PC-9 (cell line): ENCODE data around the gene CYSRT1. TPM values are rescaled to one million over a fixed set of nuclear protein-coding genes. Genes with fewer than 3 reads are reported as not detected.

Experiments
- BruUV-seq: library from RNA; stranded (reverse); fragments of 400-500 nt; replicated peaks from 2 replicates; lab custom pipeline; 2021; lab: Mats Ljungman, UMichigan
- CTCF ChIA-PET: fragments of 300-600 bp; sonication (Branson Sonifier 250); formaldehyde crosslinking; loops from one replicate; lab custom pipeline; 2022; ENCODE audit warnings: antibody characterized with exemption; lab: Charles Lee
- POLR2A ChIA-PET: fragments of 300-600 bp; sonication (Branson Sonifier 250); formaldehyde crosslinking; loops from one replicate; lab custom pipeline; 2022; ENCODE audit warnings: antibody characterized with exemption; ENCODE audit not compliant: unreplicated experiment; lab: Charles Lee
- DNase-seq, 2 experiments: peaks; one replicate each; pipeline versions ENCODE4 v3.0.0 to v3.0.0-alpha.2; 2015 to 2022; ENCODE audit warnings: mixed read lengths in 1 of 2
- H2AFZ ChIP-seq: fragments of 200-600 bp; sonication (generic); 2 replicates; pipeline ENCODE4 v1.8.1; 2017; ENCODE audit warnings: antibody characterized with exemption
- H3F3A ChIP-seq: fragments of 200-600 bp; sonication (generic); 2 replicates; pipeline ENCODE4 v1.8.1; 2017; ENCODE audit warnings: antibody characterized with exemption, mild to moderate bottlenecking, low read depth; ENCODE audit not compliant: insufficient read depth
- H3K27ac ChIP-seq: fragments of 200-600 bp; sonication (generic); 2 replicates; pipeline ENCODE4 v1.6.1; 2016; ENCODE audit warnings: mixed run types
- H3K27me3 ChIP-seq: fragments of 200-600 bp; sonication (generic); 2 replicates; pipeline ENCODE4 v1.6.1; 2016; ENCODE audit warnings: low read depth, mixed run types; ENCODE audit not compliant: insufficient read depth
- H3K36me3 ChIP-seq: fragments of 200-600 bp; sonication (generic); 2 replicates; pipeline ENCODE4 v1.6.1; 2016; ENCODE audit warnings: low read depth, mixed run types
- H3K4me1 ChIP-seq: fragments of 200-600 bp; sonication (generic); replicated peaks from 2 replicates; pipeline ENCODE4 v1.6.1; 2016; ENCODE audit warnings: mixed run types; ENCODE audit not compliant: insufficient read depth
- H3K4me2 ChIP-seq: fragments of 200-600 bp; sonication (generic); 2 replicates; pipeline ENCODE4 v1.6.1; 2017; ENCODE audit warnings: mixed run types
- H3K4me3 ChIP-seq: fragments of 200-600 bp; sonication (generic); 2 replicates; pipeline ENCODE4 v1.6.1; 2016; ENCODE audit warnings: mixed run types
- H3K79me2 ChIP-seq: fragments of 200-600 bp; sonication (generic); 2 replicates; pipeline ENCODE4 v1.6.1; 2017; ENCODE audit warnings: low read depth, mixed run types
- H3K9me2 ChIP-seq: fragments of 200-600 bp; sonication (generic); 2 replicates; pipeline ENCODE4 v1.8.1; 2017; ENCODE audit warnings: mild to moderate bottlenecking; ENCODE audit not compliant: insufficient read depth
- H3K9me3 ChIP-seq: fragments of 200-600 bp; sonication (generic); 2 replicates; pipeline ENCODE4 v1.8.1; 2016; ENCODE audit warnings: low read depth; ENCODE audit not compliant: insufficient read depth
- H4K20me1 ChIP-seq: fragments of 200-600 bp; sonication (generic); 2 replicates; pipeline ENCODE4 v1.8.1; 2017; ENCODE audit not compliant: insufficient read depth
- CTCF ChIP-seq: fragments of 200-600 bp; sonication (generic); conservative IDR thresholded peaks from 2 replicates; pipeline ENCODE4 v1.6.1; 2017; ENCODE audit warnings: mixed run types, antibody characterized with exemption, mild to moderate bottlenecking, moderate library complexity
- EZH2 ChIP-seq: fragments of 200-600 bp; sonication (generic); IDR thresholded peaks from 2 replicates; pipeline ENCODE4 v1.8.0; 2017; ENCODE audit warnings: antibody characterized with exemption, low read depth
- intact Hi-C: fragments of 100-400 bp; cut with micrococcal nuclease; formaldehyde crosslinking; loops from one replicate; pipeline ENCODE4 v1.10.0; 2022; ENCODE audit not compliant: unreplicated experiment
- total RNA-seq: library from RNA; stranded (reverse); gene quantifications from 2 replicates; pipeline ENCODE4 v1.2.3, GENCODE V29; 2021

CYSRT1 gene
- total RNA-seq, 1 experiment from 2014 or later = 15.2 TPM

DNA sequence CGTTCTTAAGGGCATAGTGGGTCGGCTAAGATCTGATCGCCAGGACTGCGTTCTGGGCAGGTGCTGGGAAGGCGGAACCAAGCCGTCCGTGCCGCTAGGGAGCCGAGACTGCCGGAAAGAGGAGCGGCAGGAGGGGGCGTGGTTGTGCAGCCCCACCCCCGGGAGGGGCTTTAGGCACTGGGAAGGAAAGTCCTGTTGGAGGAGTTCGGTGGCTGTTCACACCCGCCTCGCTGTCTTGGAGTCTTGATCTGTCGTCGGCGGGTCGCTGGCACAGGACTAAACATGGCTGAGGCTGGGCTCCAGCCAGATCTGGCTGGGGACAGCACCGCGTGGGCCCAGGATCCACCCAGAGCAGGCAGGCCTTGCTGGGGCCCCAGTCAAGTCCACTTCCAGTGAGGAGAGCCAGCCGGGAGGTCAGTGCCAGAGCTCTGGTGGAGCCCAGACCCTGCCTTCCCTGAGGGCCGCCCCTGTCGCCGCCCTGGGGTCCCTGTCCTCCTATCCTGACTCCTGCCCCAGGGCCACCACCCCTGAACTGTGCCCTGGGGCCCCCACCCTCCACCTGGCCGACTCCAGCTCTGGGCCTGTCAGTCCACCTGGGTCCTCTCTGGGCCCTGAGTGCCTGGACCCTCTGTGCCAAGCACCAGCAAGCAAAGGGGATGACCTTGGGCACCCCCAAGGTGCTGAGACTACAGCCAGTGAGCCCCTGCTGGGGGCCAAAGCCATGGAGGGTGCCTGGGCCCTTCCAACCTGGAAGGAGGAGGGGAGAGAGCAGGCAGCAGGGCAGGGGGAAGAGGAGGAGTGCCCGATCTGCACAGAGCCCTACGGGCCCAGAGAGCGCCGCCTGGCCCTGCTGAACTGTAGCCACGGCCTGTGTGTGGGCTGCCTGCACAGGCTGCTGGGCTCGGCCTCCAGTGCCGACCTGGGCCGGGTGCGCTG, 7.4 kb upstream of the CYSRT1 start:
- peak; percentile 72 to 97 for DNase-seq
- no peak for TF ChIP-seq EZH2
- TF ChIP-seq CTCF = no peak
- no peak overlapping the region for H3K27ac ChIP-seq
- H3K79me2 ChIP-seq = no peaks in the 10 kb centered on the region
- H3K9me2 ChIP-seq = no peaks in the 10 kb centered on the region
- H3K4me3 ChIP-seq = peak overlapping the region; percentile 26; the same call in 1 of the 2 replicates
- H3K4me1 ChIP-seq = peaks cover 26% of the 10 kb centered on the region
- TSS peak; percentile 59 for BruUV-seq
- no peaks in the 10 kb centered on the region for H3K36me3 ChIP-seq
- CTCF ChIA-PET = interaction anchor here (0.6 kb wide), 2 partner anchors 170 to 344 kb away, joined by 3 to 11 read pairs; no protein-coding TSS in a partner anchor
- no peaks in the 10 kb centered on the region for H3K9me3 ChIP-seq
- POLR2A ChIA-PET = interaction anchor here (0.5 to 0.7 kb wide), 3 partner anchors 17 to 319 kb away, joined by 3 to 6 read pairs (median 4); no protein-coding TSS in a partner anchor
- no peaks in the 10 kb centered on the region; the same call in 1 of the 2 replicates for H4K20me1 ChIP-seq
- intact Hi-C loops = loop anchor here (1.0 to 2.0 kb wide), 2 partner anchors 17 to 28 kb away; partner anchors contain the start of gene TPRN
- H3K4me2 ChIP-seq = peak overlapping the region; percentile 72
- H3F3A ChIP-seq = peaks cover 28% of the 10 kb centered on the region
- H2AFZ ChIP-seq = no peak overlapping the region
- no peaks in the 10 kb centered on the region for H3K27me3 ChIP-seq

DNA sequence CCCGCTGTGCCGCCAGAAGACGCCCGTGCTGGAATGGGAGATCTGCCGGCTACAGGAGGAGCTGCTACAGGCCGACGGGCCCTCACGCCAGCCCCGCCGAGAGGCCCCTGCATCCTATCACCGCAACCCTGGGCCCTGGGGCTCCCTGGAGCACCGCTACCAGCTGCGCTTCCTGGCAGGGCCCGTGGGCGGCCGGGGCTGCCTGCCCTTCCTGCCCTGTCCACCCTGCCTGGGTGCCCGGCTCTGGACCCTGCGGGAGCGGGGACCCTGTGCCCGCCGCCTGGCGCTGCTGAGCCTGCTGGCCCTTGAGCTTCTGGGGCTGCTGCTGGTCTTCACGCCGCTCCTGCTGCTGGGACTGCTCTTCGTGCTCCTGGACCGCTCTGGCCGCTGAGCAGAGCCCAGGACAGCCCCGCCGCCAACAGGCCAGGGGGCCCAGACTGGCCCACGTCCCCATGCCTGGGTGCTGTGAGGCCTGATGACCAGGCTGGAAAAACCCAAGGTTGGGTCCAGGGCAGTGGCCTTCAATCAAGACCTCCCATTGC, 6.7 kb upstream of the CYSRT1 start:
- CTCF ChIA-PET = no interaction called here
- H3K79me2 ChIP-seq = no peaks in the 10 kb centered on the region
- peak overlapping the region; percentile 72 for H3K4me2 ChIP-seq
- TF ChIP-seq CTCF (no peak), EZH2 (no peak)
- no peak for DNase-seq
- H3K9me3 ChIP-seq = no peaks in the 10 kb centered on the region
- peaks cover 26% of the 10 kb centered on the region for H3K4me1 ChIP-seq
- BruUV-seq = no TSS peak
- H3K4me3 ChIP-seq = no peak overlapping the region; the same call in 1 of the 2 replicates
- no peaks in the 10 kb centered on the region; the same call in 1 of the 2 replicates for H4K20me1 ChIP-seq
- H3K9me2 ChIP-seq = no peaks in the 10 kb centered on the region
- intact Hi-C loops = no loop called here
- POLR2A ChIA-PET = interaction anchor here (0.7 kb wide), 1 partner anchor 370 kb away, joined by 3 read pairs; no protein-coding TSS in a partner anchor
- no peak overlapping the region for H2AFZ ChIP-seq
- H3K27ac ChIP-seq = 0 out of 2 replicates have a peak overlapping the region, but pooled peaks have one; percentile 2
- H3F3A ChIP-seq = peaks cover 31% of the 10 kb centered on the region
- no peaks in the 10 kb centered on the region for H3K36me3 ChIP-seq
- H3K27me3 ChIP-seq = no peaks in the 10 kb centered on the region

GRCh38 chr9:137218754-137219271, 6.2 kb upstream of the CYSRT1 start:
- H3K27ac ChIP-seq = 0 out of 2 replicates have a peak overlapping the region, but pooled peaks have one; percentile 2
- BruUV-seq = no TSS peak
- H3K4me2 ChIP-seq = peak overlapping the region; percentile 72
- H3K4me3 ChIP-seq = no peak overlapping the region; the same call in 1 of the 2 replicates
- H4K20me1 ChIP-seq = no peaks in the 10 kb centered on the region; the same call in 1 of the 2 replicates
- no peak for TF ChIP-seq EZH2
- TF ChIP-seq CTCF = no peak
- no peaks in the 10 kb centered on the region for H3K36me3 ChIP-seq
- peak; percentile 80 to 82 for DNase-seq
- ChIA-PET POLR2A (interaction anchor here (0.6 to 0.7 kb wide), 2 partner anchors 19 to 370 kb away, joined by 3 to 4 read pairs; no protein-coding TSS in a partner anchor), CTCF (no interaction called here)
- H3F3A ChIP-seq = peaks cover 34% of the 10 kb centered on the region
- no peaks in the 10 kb centered on the region for H3K79me2 ChIP-seq
- no peaks in the 10 kb centered on the region for H3K9me2 ChIP-seq
- H3K27me3 ChIP-seq = no peaks in the 10 kb centered on the region
- intact Hi-C loops = no loop called here
- no peaks in the 10 kb centered on the region for H3K9me3 ChIP-seq
- H2AFZ ChIP-seq = no peak overlapping the region
- peaks cover 27% of the 10 kb centered on the region for H3K4me1 ChIP-seq
